ENCODE measurements around the gene PCBP2. TPM values are rescaled to one million over a fixed set of nuclear protein-coding genes. Genes with fewer than 3 reads are reported as not detected.

Gene PCBP2
- total and polyA plus RNA-seq, 4 donors = 363 to 697 (median 557) TPM

DNA sequence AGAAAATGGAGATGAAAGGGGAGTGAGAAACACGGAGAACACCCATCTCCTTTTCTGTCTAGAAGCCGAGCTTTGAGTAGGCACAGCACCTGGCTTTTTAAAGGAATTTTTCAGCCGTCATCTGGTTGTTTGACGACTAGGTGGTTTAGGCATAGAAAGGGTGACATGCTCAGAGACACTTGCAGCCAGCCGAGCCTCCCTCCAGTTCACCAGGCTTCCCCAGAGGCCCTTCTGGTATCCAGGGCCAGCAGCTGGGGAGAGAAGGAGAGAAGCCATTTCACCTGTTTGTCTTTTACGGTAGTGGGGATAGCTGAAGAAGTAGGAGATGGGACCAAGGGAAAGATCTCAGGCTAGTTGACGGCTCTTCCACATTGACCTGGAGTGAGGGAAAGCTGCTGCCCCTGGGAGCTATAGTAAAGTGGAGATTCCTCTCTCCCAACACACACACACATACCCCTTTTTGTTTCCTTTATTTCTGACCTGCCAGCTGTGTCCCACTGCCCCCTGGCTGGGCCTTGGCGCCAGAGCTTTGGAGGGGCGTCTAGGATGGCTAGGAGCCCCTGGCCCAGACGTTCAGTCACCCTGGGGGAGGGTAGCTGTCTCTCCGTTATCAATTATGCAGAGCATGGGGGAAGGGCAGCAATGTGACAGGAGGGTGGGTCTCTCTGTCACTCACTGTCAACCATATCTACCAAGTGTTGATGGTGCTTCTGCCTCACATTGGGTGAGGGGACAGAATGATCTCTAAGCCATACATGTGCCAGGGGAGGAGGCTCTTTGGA lies 41.9 kb downstream of the PCBP2 start:
- no peaks in the 10 kb centered on the region for H3K27me3 ChIP-seq (ENCODE audit: control insufficient read depth in 3 of 3, insufficient read depth in 3 of 3, low read length in 2 of 3)
- H3K4me1 ChIP-seq (ENCODE audit: control insufficient read depth in 5 of 5, insufficient read depth in 5 of 5, low read length in 5 of 5) = peaks cover 0 to 39% (median 23%) of the 10 kb centered on the region in 5 donors
- TF ChIP-seq, protein P1, sequence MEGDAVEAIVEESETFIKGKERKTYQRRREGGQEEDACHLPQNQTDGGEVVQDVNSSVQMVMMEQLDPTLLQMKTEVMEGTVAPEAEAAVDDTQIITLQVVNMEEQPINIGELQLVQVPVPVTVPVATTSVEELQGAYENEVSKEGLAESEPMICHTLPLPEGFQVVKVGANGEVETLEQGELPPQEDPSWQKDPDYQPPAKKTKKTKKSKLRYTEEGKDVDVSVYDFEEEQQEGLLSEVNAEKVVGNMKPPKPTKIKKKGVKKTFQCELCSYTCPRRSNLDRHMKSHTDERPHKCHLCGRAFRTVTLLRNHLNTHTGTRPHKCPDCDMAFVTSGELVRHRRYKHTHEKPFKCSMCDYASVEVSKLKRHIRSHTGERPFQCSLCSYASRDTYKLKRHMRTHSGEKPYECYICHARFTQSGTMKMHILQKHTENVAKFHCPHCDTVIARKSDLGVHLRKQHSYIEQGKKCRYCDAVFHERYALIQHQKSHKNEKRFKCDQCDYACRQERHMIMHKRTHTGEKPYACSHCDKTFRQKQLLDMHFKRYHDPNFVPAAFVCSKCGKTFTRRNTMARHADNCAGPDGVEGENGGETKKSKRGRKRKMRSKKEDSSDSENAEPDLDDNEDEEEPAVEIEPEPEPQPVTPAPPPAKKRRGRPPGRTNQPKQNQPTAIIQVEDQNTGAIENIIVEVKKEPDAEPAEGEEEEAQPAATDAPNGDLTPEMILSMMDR (IDR thresholded peaks at IDR 0.05; ENCODE audit: control extremely low read depth, extremely low read depth) = no peak
- H3K4me3 ChIP-seq = no peak overlapping the region
- H3K9ac ChIP-seq (ENCODE audit: insufficient read depth in 1 of 2, low read length in 2 of 2) = peak overlapping the region; percentile 56 to 98
- H3K36me3 ChIP-seq (ENCODE audit: control insufficient read depth in 4 of 4, insufficient read depth in 4 of 4, low read length in 4 of 4) = peaks cover 0 to 3% (median 0%) of the 10 kb centered on the region in 4 donors
- ATAC-seq (ENCODE audit: insufficient read depth, low FRiP score) (no peak), DNase-seq (no peak)
- no peaks in the 10 kb centered on the region for H3K9me3 ChIP-seq (ENCODE audit: control insufficient read depth in 4 of 4, insufficient read depth in 3 of 4, low read length in 3 of 4)
- H3K27ac ChIP-seq (ENCODE audit: low read depth in 1 of 2, low read length in 1 of 2) = peak overlapping the region; percentile 43 to 71
- 40 to 45% methylated on average over 11 of the region's 11 CpGs for WGBS, 2 donors

DNA sequence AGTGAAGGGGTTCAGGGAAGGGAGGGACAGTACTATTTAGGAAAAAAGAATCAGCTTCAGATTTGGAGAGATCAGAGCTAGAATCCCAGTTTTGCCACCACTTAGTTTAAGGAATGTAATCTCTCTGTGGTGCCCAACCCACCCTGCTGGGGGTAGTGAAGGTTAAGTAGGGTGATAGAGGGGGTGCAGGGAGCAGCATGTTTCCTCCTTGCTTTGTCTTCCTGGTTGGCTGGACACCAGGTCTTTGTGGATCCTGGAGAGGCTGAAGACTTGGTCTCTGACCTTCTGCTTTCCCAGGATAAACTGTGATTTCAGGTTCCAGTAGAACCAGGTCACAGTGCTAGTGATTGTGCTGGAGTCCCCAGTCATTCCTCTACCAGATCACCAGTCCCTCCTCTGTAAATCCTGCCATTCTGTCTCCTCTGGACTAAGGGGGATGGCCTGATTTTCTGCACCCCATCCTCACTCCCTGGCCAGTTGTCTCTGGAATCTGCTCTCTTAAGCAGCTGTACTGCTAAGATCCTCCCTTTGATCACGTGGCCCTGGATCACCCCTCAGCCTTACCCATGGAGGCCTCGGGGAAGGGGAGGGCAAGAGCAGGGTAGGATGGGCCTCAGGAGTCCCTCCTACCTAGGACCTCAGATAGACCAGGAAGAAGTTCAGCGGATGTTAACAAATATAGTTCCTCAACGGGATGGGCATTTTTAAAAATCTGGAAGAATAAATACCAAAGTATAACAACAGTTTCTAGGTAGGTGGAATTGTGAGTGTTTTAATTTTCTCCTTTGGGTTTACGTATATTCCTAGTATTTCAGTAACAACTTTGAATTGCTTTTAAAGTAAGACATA lies 44.2 kb downstream of the PCBP2 start:
- DNase-seq = peak; percentile 85 to 92 (median 89)
- no peak overlapping the region for H3K4me3 ChIP-seq

DNA sequence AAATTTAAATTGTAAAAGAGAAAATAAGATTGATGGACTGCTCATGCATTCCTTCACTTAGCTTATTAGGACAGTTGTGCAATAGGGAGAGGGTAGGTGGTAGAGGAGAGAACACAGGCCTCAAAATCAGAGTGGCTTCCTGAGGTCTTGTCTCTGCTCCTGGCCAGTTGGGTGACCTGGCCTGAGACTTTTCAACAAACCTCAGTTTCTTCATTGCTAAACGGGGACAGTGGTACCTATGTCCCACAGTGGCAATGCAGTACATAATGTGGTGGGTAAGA lies 44.8 kb downstream of the PCBP2 start:
- DNase-seq (peak in 1 of 3 donors; percentile 47), ATAC-seq (ENCODE audit: insufficient read depth, low FRiP score) (no peak)
- Histone ChIP-seq H3K27me3 (ENCODE audit: control insufficient read depth in 3 of 3, insufficient read depth in 3 of 3, low read length in 2 of 3) (no peaks in the 10 kb centered on the region), H3K4me1 (ENCODE audit: control insufficient read depth in 5 of 5, insufficient read depth in 5 of 5, low read length in 5 of 5) (peaks cover 2 to 54% (median 28%) of the 10 kb centered on the region in 5 donors), H3K4me3 (no peak overlapping the region), H3K9ac (ENCODE audit: insufficient read depth in 1 of 2, low read length in 2 of 2) (peak overlapping the region in 1 of 2 donors; percentile 8), H3K36me3 (ENCODE audit: control insufficient read depth in 4 of 4, insufficient read depth in 4 of 4, low read length in 4 of 4) (peaks cover 0 to 3% (median 0%) of the 10 kb centered on the region in 4 donors), H3K9me3 (ENCODE audit: control insufficient read depth in 4 of 4, insufficient read depth in 3 of 4, low read length in 3 of 4) (no peaks in the 10 kb centered on the region), H3K27ac (ENCODE audit: low read depth in 1 of 2, low read length in 1 of 2) (peak overlapping the region; percentile 3 to 21)
- 75 to 76% methylated on average over 1 of the region's 1 CpG for WGBS, 2 donors
- TF ChIP-seq, protein P1 (IDR thresholded peaks at IDR 0.05; ENCODE audit: control extremely low read depth, extremely low read depth) = no peak

More for the DNA sequence above, 44.2 kb downstream of the PCBP2 start:
- H3K36me3 ChIP-seq (ENCODE audit: control insufficient read depth in 4 of 4, insufficient read depth in 4 of 4, low read length in 4 of 4) = peaks cover 0 to 3% (median 0%) of the 10 kb centered on the region in 4 donors
- no peaks in the 10 kb centered on the region for H3K27me3 ChIP-seq (ENCODE audit: control insufficient read depth in 3 of 3, insufficient read depth in 3 of 3, low read length in 2 of 3)
- no peak for ATAC-seq (ENCODE audit: insufficient read depth, low FRiP score)
- TF ChIP-seq, protein P1 (IDR thresholded peaks at IDR 0.05; ENCODE audit: control extremely low read depth, extremely low read depth) = no peak
- 37 to 40% methylated on average over 5 of the region's 5 CpGs for WGBS, 2 donors
- H3K9ac ChIP-seq (ENCODE audit: insufficient read depth in 1 of 2, low read length in 2 of 2) = peak overlapping the region in 1 of 2 donors; percentile 51
- H3K4me1 ChIP-seq (ENCODE audit: control insufficient read depth in 5 of 5, insufficient read depth in 5 of 5, low read length in 5 of 5) = peaks cover 0 to 52% (median 25%) of the 10 kb centered on the region in 5 donors
- H3K9me3 ChIP-seq (ENCODE audit: control insufficient read depth in 4 of 4, insufficient read depth in 3 of 4, low read length in 3 of 4) = no peaks in the 10 kb centered on the region
- H3K27ac ChIP-seq (ENCODE audit: low read depth in 1 of 2, low read length in 1 of 2) = peak overlapping the region in 1 of 2 donors; percentile 14

Measured in lung (tissue), 12 donors.